C4-2B (cell line): Measurements from ENCODE around the gene ROR2.

Source experiments
- H3K27ac ChIP-seq: fragments of 450-650 bp; 2 replicates; pipeline ENCODE4 v1.5.1; 2017
- ZFX ChIP-seq: fragments of 450-650 bp; IDR thresholded peaks from 2 replicates; pipeline ENCODE4 v1.6.1; 2017
- TF ChIP-seq, protein P1 (sequence below): fragments of 450-650 bp; conservative IDR thresholded peaks from 2 replicates; pipeline ENCODE4 v1.5.1; 2017; ENCODE audit warnings: mild to moderate bottlenecking

The ROR2 gene

DNA sequence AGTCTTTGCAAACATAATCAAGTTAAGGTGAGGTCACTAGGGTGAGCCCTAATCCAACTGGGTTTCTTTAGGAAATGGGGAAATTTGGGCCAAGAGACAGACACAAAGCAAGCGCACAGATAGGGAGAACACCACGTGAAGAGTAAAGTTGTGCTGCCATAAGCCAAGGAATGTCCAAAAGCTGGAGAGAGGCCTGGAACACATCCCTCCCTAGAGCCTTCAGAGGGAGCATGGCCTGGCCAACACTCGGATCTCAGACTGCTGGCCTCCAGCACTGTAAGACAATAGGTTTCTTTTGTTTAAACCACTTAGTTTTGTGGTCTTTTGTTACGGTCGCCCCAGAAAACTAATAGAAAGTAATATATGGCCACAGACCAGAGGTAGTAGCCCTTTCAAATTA is 8.1 kb upstream of the ROR2 start:
- TF ChIP-seq, protein P1, sequence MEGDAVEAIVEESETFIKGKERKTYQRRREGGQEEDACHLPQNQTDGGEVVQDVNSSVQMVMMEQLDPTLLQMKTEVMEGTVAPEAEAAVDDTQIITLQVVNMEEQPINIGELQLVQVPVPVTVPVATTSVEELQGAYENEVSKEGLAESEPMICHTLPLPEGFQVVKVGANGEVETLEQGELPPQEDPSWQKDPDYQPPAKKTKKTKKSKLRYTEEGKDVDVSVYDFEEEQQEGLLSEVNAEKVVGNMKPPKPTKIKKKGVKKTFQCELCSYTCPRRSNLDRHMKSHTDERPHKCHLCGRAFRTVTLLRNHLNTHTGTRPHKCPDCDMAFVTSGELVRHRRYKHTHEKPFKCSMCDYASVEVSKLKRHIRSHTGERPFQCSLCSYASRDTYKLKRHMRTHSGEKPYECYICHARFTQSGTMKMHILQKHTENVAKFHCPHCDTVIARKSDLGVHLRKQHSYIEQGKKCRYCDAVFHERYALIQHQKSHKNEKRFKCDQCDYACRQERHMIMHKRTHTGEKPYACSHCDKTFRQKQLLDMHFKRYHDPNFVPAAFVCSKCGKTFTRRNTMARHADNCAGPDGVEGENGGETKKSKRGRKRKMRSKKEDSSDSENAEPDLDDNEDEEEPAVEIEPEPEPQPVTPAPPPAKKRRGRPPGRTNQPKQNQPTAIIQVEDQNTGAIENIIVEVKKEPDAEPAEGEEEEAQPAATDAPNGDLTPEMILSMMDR: no peak
- no peak for TF ChIP-seq ZFX
- H3K27ac ChIP-seq: no peak overlapping the region

DNA sequence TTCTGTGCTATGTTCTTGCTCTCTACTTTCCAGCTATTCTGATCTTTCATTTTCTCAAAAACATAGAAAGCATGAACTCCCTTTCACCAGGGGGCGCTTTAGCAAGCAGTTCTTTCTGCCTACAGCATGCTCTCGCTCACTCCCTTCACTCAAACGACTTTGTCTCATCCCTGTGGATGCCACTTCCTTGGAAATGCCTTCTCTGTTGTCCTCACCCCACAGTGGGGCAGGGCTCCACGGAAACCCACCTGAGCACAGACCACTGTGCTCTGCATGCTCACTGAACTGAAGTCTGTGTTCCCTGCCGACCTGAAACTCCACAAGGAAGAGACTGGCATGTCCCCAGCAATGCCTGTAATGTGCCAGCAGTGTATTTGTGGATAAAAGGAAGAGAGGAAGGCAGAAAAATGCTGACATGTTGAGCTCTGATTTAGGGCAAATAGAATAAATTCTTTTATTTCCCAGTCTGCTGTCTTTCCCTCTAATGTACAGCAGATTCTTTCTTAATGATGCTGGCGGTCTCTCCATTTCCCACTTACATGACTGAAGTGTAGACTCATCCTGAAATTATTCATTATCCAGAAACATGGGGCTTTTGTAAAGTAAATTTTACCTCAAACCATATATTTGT is 4.9 kb upstream of the ROR2 start:
- H3K27ac ChIP-seq: no peak overlapping the region
- TF ChIP-seq ZFX: no peak
- TF ChIP-seq, protein P1: peak; percentile 91

DNA sequence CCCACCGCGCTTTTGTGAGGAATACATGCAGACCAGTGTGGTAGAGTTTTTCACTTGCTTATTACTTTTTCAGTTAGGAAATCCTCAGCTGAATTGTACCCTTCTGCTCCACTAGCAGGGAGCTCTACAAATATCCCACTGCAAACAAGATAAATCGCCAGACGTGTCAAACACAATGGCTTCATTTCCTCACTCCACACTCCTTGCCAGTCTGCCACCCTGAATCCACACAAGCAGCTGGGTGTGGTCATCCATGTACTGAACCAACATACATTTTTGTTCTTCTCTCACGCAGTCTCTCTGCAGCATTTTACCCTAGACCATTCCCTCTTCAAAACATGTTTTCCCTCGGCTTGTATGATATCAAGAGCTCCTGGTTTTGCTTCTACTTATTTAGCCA is 3.7 kb upstream of the ROR2 start:
- no peak overlapping the region for H3K27ac ChIP-seq
- TF ChIP-seq ZFX: no peak
- TF ChIP-seq, protein P1: no peak

DNA sequence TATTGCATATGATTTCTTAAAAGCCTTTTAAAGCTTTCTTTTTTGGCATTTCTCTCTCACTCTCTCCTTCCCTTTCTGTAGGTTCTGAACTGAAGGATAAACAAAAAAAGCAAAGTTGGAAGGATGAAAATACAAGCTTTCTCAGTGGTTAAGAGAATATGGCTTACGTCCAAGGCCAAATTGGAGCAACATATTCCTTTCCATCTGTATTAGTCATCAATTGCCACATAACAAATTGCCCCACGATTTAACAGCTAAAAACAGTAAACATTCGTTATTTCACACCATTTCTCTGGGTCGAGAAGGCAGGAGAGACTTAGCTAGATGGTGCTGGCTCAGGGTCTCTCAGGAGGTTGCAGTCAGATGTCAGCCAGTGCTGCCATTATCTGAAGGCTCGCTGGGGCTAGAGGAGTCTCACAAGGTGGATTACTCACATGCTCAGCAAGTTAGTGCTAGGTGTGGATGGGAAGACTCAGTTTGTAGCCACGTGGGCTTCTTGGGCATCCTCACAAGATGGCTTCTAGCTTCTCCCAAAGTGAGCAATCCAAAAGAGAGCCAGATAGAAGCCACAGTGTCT is 2.0 kb upstream of the ROR2 start:
- no peak overlapping the region for H3K27ac ChIP-seq
- TF ChIP-seq ZFX: no peak
- TF ChIP-seq, protein P1: no peak

DNA sequence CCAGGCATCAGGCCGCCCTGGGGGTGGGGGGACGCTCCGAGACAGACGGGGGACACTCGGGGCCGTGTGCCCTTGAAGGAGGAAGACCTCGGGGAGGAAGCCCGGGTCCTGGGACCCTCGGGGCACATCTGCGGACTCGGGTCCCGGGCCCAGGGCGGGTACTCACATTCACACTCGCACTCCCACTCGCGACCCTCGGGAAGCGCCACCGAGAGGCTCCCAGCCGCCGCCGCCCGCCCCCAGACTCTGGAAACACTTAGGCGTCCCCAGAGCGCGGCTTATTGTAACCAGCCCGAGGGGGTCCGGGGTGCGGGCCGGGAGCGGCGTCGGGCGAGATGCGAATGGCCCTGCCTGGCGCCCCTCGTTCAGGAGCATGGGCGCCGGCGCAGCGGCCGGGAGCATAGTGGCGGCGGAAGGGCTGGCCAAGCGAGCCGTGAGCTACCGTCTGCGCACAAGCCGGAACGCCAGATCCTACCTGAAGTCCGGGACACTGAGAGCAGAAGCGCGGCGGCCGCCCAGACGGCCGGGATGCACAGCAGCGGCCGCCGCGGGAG is 559 bp downstream of the ROR2 start:
- TF ChIP-seq, protein P1: no peak
- TF ChIP-seq ZFX: no peak
- no peak overlapping the region for H3K27ac ChIP-seq

DNA sequence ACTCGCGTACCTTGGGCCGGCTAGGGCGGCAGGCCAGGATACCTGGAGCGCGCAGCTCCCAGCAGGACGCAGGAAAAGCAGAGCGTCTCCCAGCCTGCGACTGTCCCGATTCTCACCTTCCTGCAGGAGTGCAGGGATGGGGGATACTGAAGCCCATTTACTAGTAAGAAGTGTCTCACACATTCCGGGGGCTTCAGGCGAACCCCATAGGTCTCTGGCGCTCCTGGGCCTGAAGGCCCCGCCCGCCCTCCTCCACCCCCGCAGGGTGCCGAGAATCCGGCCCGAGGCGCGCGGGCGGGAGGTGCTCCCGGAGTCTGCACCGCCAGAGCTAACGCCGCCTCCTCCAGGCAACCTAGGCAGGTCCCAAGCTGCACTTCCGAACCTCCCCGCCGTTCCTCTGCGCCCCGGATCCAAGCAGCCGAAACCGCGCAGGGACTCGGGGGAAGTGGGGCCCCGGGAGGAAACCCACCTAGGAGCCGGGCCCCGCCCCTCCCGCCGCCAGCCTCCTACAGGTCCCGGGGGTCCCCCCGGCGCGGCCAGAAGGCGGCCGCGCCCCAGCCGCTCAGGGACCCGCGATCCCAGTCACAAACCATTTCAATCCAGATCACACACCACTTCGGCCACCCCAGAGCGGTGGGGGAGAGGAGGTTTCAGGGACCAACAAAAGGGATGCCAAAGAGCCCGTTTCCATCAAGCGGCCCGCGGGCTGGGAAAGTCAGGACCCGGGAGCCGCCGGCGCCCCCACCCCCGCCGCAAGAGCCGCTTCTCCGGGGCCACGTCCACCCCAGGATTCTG is 1.2 kb downstream of the ROR2 start:
- H3K27ac ChIP-seq: no peak overlapping the region
- TF ChIP-seq ZFX: no peak
- TF ChIP-seq, protein P1: peak; percentile 22; the same call in 1 of the 2 replicates
